ENCODE results near the gene ELK3.

ELK3 gene

GRCh38 chr12:96212456-96213375, 18.5 kb downstream of the ELK3 start:
- DNase-seq (ENCODE audit: low read depth in 2 of 2), result no peak

GRCh38 chr12:96213869-96214268, 19.7 kb downstream of the ELK3 start:
- DNase-seq (ENCODE audit: low read depth in 2 of 2), result no peak

GRCh38 chr12:96215919-96216273, 21.7 kb downstream of the ELK3 start:
- no peak for DNase-seq (ENCODE audit: low read depth in 2 of 2)

- DNase-seq (ENCODE audit: low read depth in 2 of 2), result no peak
Measured at GRCh38 chr12:96218989-96219678, 25.0 kb downstream of the ELK3 start.

GRCh38 chr12:96219700-96220206, 25.6 kb downstream of the ELK3 start:
- no peak for DNase-seq (ENCODE audit: low read depth in 2 of 2)

- DNase-seq (ENCODE audit: low read depth in 2 of 2), result no peak
Measured at GRCh38 chr12:96220902-96221301, 26.7 kb downstream of the ELK3 start.

GRCh38 chr12:96221391-96221790, 27.2 kb downstream of the ELK3 start:
- DNase-seq (ENCODE audit: low read depth in 2 of 2), result no peak

GRCh38 chr12:96223411-96224218, 29.4 kb downstream of the ELK3 start:
- DNase-seq (ENCODE audit: low read depth in 2 of 2), result no peak

- no peak for DNase-seq (ENCODE audit: low read depth in 2 of 2)
Measured at GRCh38 chr12:96224219-96224615, 30.0 kb downstream of the ELK3 start.

GRCh38 chr12:96225044-96225855, 31.1 kb downstream of the ELK3 start:
- no peak for DNase-seq (ENCODE audit: low read depth in 2 of 2)

GRCh38 chr12:96225994-96226399, 31.8 kb downstream of the ELK3 start:
- no peak for DNase-seq (ENCODE audit: low read depth in 2 of 2)

- no peak for DNase-seq (ENCODE audit: low read depth in 2 of 2)
Measured at GRCh38 chr12:96226401-96226800, 32.2 kb downstream of the ELK3 start.

- DNase-seq (ENCODE audit: low read depth in 2 of 2), result no peak
Measured at GRCh38 chr12:96226801-96227348, 32.7 kb downstream of the ELK3 start.

- DNase-seq (ENCODE audit: low read depth in 2 of 2), result no peak
Measured at GRCh38 chr12:96227365-96228106, 33.4 kb downstream of the ELK3 start.

- DNase-seq (ENCODE audit: low read depth in 2 of 2), result no peak
Measured at GRCh38 chr12:96228566-96229248, 34.5 kb downstream of the ELK3 start.

GRCh38 chr12:96230646-96231045, 36.5 kb downstream of the ELK3 start:
- DNase-seq (ENCODE audit: low read depth in 2 of 2), result no peak

- no peak for DNase-seq (ENCODE audit: low read depth in 2 of 2)
Measured at GRCh38 chr12:96233168-96233567, 39.0 kb downstream of the ELK3 start.

- no peak for DNase-seq (ENCODE audit: low read depth in 2 of 2)
Measured at GRCh38 chr12:96233939-96234461, 39.8 kb downstream of the ELK3 start.

All from stimulated activated CD8-positive, alpha-beta memory T cell treated with anti-CD3 and anti-CD28 coated beads, Interleukin-2, amount 100 ng/mL, for 1 hour (primary cell).